ENCODE results near the gene TRPC3.
A peak's percentile ranks its signal among the peaks of the same experiment; 100 is the strongest.

The TRPC3 gene

GRCh38 chr4:121876070-121876469 lies 75.8 kb downstream of the TRPC3 start:
- no peaks in the 10 kb centered on the region for H3K27me3 ChIP-seq (replicated peaks; ENCODE audit: control insufficient read depth, insufficient read depth, low read length)

DNA sequence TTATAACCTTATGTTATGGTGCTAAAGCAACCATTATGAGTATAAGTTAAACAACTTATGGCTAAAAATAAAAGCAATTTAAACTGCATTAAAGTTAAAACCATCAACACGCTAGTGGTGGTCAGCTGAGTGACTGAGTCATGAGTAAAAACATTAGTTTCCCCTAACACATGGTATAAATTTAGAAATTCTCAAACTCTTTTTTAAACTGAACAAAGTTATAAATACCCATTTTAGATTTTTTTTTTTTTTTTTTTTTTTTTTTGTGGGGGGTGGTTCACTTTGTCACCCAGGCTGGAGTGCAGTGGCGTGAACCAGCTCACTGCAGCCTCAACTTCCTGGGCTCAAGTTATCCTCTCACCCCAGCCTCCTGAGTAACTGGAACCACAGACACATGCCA lies 76.2 kb downstream of the TRPC3 start:
- no peak for DNase-seq (ENCODE audit: extremely low read depth, insufficient read length)
- no peak overlapping the region for H3K4me3 ChIP-seq (replicated peaks; ENCODE audit: low read depth, low read length)
- no peak for TF ChIP-seq CTCF (IDR thresholded peaks at IDR 0.05; ENCODE audit: insufficient read depth, low read length, poor library complexity, severe bottlenecking)
- H3K27me3 ChIP-seq (replicated peaks; ENCODE audit: control insufficient read depth, insufficient read depth, low read length), result no peaks in the 10 kb centered on the region
- no peaks in the 10 kb centered on the region for H3K36me3 ChIP-seq (ENCODE audit: control insufficient read depth, insufficient read depth, low read length)

More at GRCh38 chr4:121876070-121876469, 75.8 kb downstream of the TRPC3 start:
- no peak overlapping the region for H3K4me3 ChIP-seq (replicated peaks; ENCODE audit: low read depth, low read length)
- H3K36me3 ChIP-seq (ENCODE audit: control insufficient read depth, insufficient read depth, low read length), result no peaks in the 10 kb centered on the region
- no peak for DNase-seq (ENCODE audit: extremely low read depth, insufficient read length)
- no peak for TF ChIP-seq CTCF (IDR thresholded peaks at IDR 0.05; ENCODE audit: insufficient read depth, low read length, poor library complexity, severe bottlenecking)

DNA sequence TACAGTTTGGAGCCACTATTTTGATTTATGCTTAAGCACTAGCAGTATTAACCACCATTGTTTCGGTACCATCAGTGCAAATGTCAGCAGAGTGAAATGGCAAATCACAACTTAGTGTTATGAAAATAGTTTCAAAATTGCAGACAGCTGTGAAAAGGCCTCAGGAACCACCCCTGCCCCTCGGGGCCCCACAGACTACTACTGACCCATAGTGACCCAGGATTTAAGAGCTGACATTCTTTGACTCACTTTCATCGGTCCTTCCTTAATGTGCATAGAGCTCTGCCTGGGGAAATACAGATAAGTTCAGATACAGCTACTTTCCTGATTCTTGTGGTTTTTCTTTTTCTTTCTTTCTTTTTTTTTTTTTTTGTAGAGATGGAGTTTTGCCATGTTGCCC lies 78.3 kb downstream of the TRPC3 start:
- DNase-seq (ENCODE audit: extremely low read depth, insufficient read length), result no peak
- no peak for TF ChIP-seq CTCF (IDR thresholded peaks at IDR 0.05; ENCODE audit: insufficient read depth, low read length, poor library complexity, severe bottlenecking)
- H3K36me3 ChIP-seq (ENCODE audit: control insufficient read depth, insufficient read depth, low read length), result no peaks in the 10 kb centered on the region
- no peak overlapping the region for H3K4me3 ChIP-seq (replicated peaks; ENCODE audit: low read depth, low read length)
- H3K27me3 ChIP-seq (replicated peaks; ENCODE audit: control insufficient read depth, insufficient read depth, low read length), result no peaks in the 10 kb centered on the region

- Histone ChIP-seq H3K27me3 (replicated peaks; ENCODE audit: control insufficient read depth, insufficient read depth, low read length) (no peaks in the 10 kb centered on the region), H3K4me3 (replicated peaks; ENCODE audit: low read depth, low read length) (peak within 1 kb of the TSS; percentile 71), H3K36me3 (ENCODE audit: control insufficient read depth, insufficient read depth, low read length) (no peaks in the 10 kb centered on the region)
- peak; percentile 91 for DNase-seq (ENCODE audit: extremely low read depth, insufficient read length)
- TF ChIP-seq CTCF (IDR thresholded peaks at IDR 0.05; ENCODE audit: insufficient read depth, low read length, poor library complexity, severe bottlenecking), result no peak
These were observed 81.7 kb downstream of the TRPC3 start, which contains the start of gene BBS7 for GRCh38 chr4:121869841-121870822. BBS7 (minus strand) TSS chr4:121870474; CDS start chr4:121870313, 161 bp downstream.

DNA sequence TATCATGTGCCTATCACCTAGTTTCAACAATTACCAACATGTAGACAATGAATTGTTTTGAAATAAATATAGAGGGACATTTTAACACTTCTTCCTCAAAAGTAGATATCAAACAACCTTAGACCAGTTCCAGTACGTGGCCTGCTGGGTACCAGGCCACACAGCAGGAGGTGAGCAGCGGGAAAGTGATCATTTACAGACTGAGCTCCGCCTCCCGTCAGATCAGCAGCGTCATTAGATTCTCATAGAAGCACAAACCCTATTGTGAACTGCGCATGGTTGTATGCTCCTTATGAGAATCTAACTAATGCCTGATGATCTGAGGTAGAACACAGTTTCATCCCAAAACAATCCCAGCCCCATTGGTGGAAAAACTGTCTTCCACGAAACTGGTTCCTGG lies 88.1 kb downstream of the TRPC3 start:
- Histone ChIP-seq H3K36me3 (ENCODE audit: control insufficient read depth, insufficient read depth, low read length) (no peaks in the 10 kb centered on the region), H3K4me3 (replicated peaks; ENCODE audit: low read depth, low read length) (no peak overlapping the region), H3K27me3 (replicated peaks; ENCODE audit: control insufficient read depth, insufficient read depth, low read length) (no peaks in the 10 kb centered on the region)
- no peak for TF ChIP-seq CTCF (IDR thresholded peaks at IDR 0.05; ENCODE audit: insufficient read depth, low read length, poor library complexity, severe bottlenecking)
- DNase-seq (ENCODE audit: extremely low read depth, insufficient read length), result no peak
